Hepatocyte (in vitro differentiated cells): ENCODE results near the gene PRIMA1. TPM values are rescaled to one million over a fixed set of nuclear protein-coding genes. Genes with fewer than 3 reads are reported as not detected.
A peak's percentile ranks its signal among the peaks of the same experiment; 100 is the strongest.

Experiments
- DNase-seq: peaks from one replicate; pipeline ENCODE4 v3.0.0-alpha.2; 2016; ENCODE audit warnings: low spot score
- H2AFZ ChIP-seq: fragments of 200-600 bp; sonication (generic); 2 replicates; pipeline ENCODE4 v1.6.0; 2016; ENCODE audit warnings: antibody characterized with exemption, mild to moderate bottlenecking
- H3K27ac ChIP-seq: fragments of 200-600 bp; sonication (generic); 2 replicates; pipeline ENCODE4 v1.5.1; 2016; ENCODE audit warnings: mild to moderate bottlenecking
- H3K27me3 ChIP-seq: fragments of 200-600 bp; sonication (generic); 2 replicates; pipeline ENCODE4 v1.6.1; 2016
- H3K36me3 ChIP-seq: fragments of 200-600 bp; sonication (generic); replicated peaks from 2 replicates; pipeline ENCODE4 v1.5.1; 2016; ENCODE audit warnings: low read depth; ENCODE audit not compliant: insufficient read depth
- H3K4me1 ChIP-seq: fragments of 200-600 bp; sonication (generic); 2 replicates; pipeline ENCODE4 v1.5.1; 2016; ENCODE audit warnings: mild to moderate bottlenecking, moderate library complexity; ENCODE audit not compliant: insufficient read depth
- H3K4me2 ChIP-seq: fragments of 200-600 bp; sonication (generic); 2 replicates; pipeline ENCODE4 v1.6.0; 2016
- H3K4me3 ChIP-seq: fragments of 200-600 bp; sonication (generic); 2 replicates; pipeline ENCODE4 v1.5.1; 2016; ENCODE audit warnings: mild to moderate bottlenecking
- H3K79me2 ChIP-seq: fragments of 200-600 bp; sonication (generic); 2 replicates; pipeline ENCODE4 v1.6.0; 2017; ENCODE audit warnings: mild to moderate bottlenecking
- H3K9me2 ChIP-seq: fragments of 200-600 bp; sonication (generic); replicated peaks from 2 replicates; pipeline ENCODE4 v1.6.0; 2017; ENCODE audit warnings: mild to moderate bottlenecking; ENCODE audit not compliant: insufficient read depth
- H3K9me3 ChIP-seq: fragments of 200-600 bp; sonication (generic); 2 replicates; pipeline ENCODE4 v1.5.1; 2016; ENCODE audit warnings: low read depth, mild to moderate bottlenecking
- H4K20me1 ChIP-seq: fragments of 200-600 bp; sonication (generic); 2 replicates; pipeline ENCODE4 v1.6.0; 2016; ENCODE audit warnings: mild to moderate bottlenecking; ENCODE audit not compliant: insufficient read depth, poor library complexity, severe bottlenecking
- EZH2 ChIP-seq: fragments of 200-600 bp; sonication (generic); IDR thresholded peaks from 2 replicates; pipeline ENCODE4 v1.6.1; 2016; ENCODE audit warnings: antibody characterized with exemption, mild to moderate bottlenecking, borderline replicate concordance
- EZH2phosphoT487 ChIP-seq: fragments of 200-600 bp; sonication (generic); IDR thresholded peaks from one replicate; pipeline ENCODE4 v1.6.1; 2018; ENCODE audit warnings: antibody characterized with exemption, mild to moderate bottlenecking, low read depth, moderate library complexity; ENCODE audit not compliant: unreplicated experiment, severe bottlenecking
- WGBS: methylation state at CpG from one replicate; pipeline ENCODE4 v1.1.6; 2016; ENCODE audit warnings: low lambda C conversion rate; ENCODE audit errors: missing lambda C conversion rate; 5-methylcytosine and 5-hydroxymethylcytosine counted together
- polyA plus RNA-seq: library from polyadenylated mRNA; unstranded; fragments of >200 nt; fragmentation: Nextera tagmentation; extraction: Ambion mirVana; gene quantifications from 2 replicates; pipeline ENCODE4 v1.2.1, GENCODE V29; 2016
- total RNA-seq: library from RNA; depleted of rRNA; stranded (reverse); fragments of >200 nt; gene quantifications from 2 replicates; pipeline ENCODE4 v1.2.3, GENCODE V29; 2014
- TF ChIP-seq, protein P1 (sequence below): fragments of 200-600 bp; sonication (generic); IDR thresholded peaks from 2 replicates; pipeline ENCODE4 v1.5.1; 2016; ENCODE audit warnings: antibody characterized with exemption, mild to moderate bottlenecking; ENCODE audit not compliant: poor library complexity

PRIMA1 gene
- total and polyA plus RNA-seq, 2 experiments from 2014 or later, result 1.5 to 1.9 TPM

DNA sequence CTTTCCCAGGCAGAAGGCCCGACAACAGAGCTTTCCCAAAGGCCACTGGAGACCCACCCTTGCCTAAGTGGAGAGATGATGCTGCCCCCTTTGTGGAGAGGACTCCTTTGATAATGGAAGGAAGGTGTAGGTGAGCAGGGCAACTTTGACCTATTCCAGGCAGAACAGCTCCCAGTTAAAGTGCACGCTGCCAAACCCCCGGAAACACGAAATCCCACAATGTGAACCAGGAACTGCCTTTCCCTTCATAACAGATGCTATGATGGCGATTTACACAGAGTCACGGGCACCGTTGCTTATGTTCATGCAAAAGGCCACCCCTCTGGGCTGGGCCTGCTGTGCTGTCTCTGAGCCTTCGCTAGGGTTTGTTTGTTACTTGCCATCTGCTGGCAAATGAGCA is 34.6 kb downstream of the PRIMA1 start:
- H3K9me3 ChIP-seq, result no peaks in the 10 kb centered on the region
- H3K4me3 ChIP-seq, result no peak overlapping the region
- 94% methylated on average over 8 of the region's 8 CpGs for WGBS
- H3K27me3 ChIP-seq, result no peaks in the 10 kb centered on the region
- H3K4me1 ChIP-seq, result peaks cover 9% of the 10 kb centered on the region
- no peaks in the 10 kb centered on the region for H3K79me2 ChIP-seq
- H3K27ac ChIP-seq, result no peak overlapping the region
- H3K36me3 ChIP-seq, result no peaks in the 10 kb centered on the region
- TF ChIP-seq, protein P1, sequence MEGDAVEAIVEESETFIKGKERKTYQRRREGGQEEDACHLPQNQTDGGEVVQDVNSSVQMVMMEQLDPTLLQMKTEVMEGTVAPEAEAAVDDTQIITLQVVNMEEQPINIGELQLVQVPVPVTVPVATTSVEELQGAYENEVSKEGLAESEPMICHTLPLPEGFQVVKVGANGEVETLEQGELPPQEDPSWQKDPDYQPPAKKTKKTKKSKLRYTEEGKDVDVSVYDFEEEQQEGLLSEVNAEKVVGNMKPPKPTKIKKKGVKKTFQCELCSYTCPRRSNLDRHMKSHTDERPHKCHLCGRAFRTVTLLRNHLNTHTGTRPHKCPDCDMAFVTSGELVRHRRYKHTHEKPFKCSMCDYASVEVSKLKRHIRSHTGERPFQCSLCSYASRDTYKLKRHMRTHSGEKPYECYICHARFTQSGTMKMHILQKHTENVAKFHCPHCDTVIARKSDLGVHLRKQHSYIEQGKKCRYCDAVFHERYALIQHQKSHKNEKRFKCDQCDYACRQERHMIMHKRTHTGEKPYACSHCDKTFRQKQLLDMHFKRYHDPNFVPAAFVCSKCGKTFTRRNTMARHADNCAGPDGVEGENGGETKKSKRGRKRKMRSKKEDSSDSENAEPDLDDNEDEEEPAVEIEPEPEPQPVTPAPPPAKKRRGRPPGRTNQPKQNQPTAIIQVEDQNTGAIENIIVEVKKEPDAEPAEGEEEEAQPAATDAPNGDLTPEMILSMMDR, result no peak
- TF ChIP-seq EZH2phosphoT487, result no peak
- TF ChIP-seq EZH2, result no peak
- no peak overlapping the region for H2AFZ ChIP-seq
- no peak for DNase-seq
- H3K9me2 ChIP-seq, result no peaks in the 10 kb centered on the region
- no peaks in the 10 kb centered on the region for H4K20me1 ChIP-seq
- no peak overlapping the region for H3K4me2 ChIP-seq

DNA sequence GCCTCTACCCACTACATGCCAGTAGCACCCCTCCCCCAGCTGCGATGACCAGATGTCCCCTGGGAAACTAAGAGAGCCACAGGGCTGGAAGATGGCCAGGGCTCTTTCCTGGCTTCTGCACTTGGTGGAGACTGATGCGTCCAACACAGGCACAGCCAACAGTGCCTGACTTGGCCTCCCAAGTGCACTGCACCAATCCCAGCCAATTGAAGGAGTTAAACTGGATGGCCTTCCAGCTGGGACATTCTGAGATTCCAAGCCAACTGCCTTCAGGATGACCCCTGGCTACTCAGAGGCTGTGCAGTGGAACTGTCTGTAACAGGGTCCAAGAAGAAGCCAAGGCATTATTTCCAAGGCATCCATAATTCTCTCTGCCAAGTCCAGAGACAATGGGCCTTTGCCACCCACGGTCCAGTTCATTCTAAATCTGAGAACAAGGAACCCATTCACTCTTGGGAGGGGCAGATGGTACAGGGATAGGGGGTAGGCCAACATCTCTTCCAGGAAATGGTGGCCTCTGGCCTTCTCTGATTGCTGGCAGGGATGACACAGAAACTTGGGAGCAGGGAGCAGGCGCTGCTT is 35.2 kb downstream of the PRIMA1 start:
- TF ChIP-seq, protein P1, result no peak
- TF ChIP-seq EZH2phosphoT487, result no peak
- TF ChIP-seq EZH2, result no peak
- 72% methylated on average over 4 of the region's 4 CpGs for WGBS

DNA sequence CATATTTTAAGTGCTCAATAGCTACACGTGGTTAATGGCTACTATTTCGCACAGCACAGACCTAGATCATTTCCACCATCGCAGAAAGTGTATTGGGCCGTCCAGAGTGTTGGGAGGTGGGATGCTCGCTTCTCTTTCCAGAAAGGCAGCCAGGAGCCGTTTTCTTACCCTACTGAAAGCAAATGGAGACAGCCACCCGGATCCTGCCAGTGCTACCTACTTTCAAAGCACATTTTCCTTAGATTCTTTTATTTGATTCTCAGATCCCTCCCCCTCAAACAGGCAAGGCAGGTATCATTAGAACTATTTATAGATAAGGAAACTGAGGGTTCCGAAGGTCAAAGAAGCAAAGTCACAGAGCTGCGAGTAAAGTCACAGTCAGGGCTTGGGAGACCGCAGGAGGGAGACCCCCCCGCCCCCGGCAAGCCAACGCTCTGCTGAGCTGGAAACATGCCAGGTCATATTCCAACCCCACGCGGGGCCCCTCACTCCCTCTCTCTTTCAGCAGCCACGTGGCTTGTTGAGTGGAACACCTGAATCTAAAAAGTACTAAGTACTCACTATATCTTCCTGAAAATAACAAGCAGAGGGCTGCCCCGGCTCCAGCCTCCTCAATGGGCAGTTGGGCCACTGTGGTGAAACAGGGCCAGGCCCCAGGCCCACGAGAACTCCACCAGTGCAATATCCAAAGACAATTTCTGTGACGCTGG is 36.2 kb downstream of the PRIMA1 start:
- 68% methylated on average over 19 of the region's 19 CpGs for WGBS
- Histone ChIP-seq H3K4me3 (no peak overlapping the region), H4K20me1 (no peaks in the 10 kb centered on the region), H3K4me1 (peaks cover 9% of the 10 kb centered on the region), H2AFZ (no peak overlapping the region), H3K79me2 (no peaks in the 10 kb centered on the region), H3K27me3 (no peaks in the 10 kb centered on the region), H3K27ac (no peak overlapping the region), H3K9me3 (no peaks in the 10 kb centered on the region), H3K36me3 (no peaks in the 10 kb centered on the region), H3K4me2 (peak overlapping the region; percentile 10), H3K9me2 (no peaks in the 10 kb centered on the region)
- TF ChIP-seq, protein P1, result no peak
- TF ChIP-seq EZH2phosphoT487 (no peak), EZH2 (no peak)
- DNase-seq, result no peak

More for the DNA sequence above, 35.2 kb downstream of the PRIMA1 start:
- H3K79me2 ChIP-seq, result no peaks in the 10 kb centered on the region
- H3K36me3 ChIP-seq, result no peaks in the 10 kb centered on the region
- no peak overlapping the region for H3K4me3 ChIP-seq
- H3K27me3 ChIP-seq, result no peaks in the 10 kb centered on the region
- H2AFZ ChIP-seq, result no peak overlapping the region
- H4K20me1 ChIP-seq, result no peaks in the 10 kb centered on the region
- no peak overlapping the region for H3K27ac ChIP-seq
- no peaks in the 10 kb centered on the region for H3K9me3 ChIP-seq
- peaks cover 9% of the 10 kb centered on the region for H3K4me1 ChIP-seq
- no peaks in the 10 kb centered on the region for H3K9me2 ChIP-seq
- no peak overlapping the region for H3K4me2 ChIP-seq
- DNase-seq, result no peak
